Fibroblast of skin of abdomen (primary cell): ENCODE data around the gene CFAP92. TPM values are rescaled to one million over a fixed set of nuclear protein-coding genes. Genes with fewer than 3 reads are reported as not detected.
A peak's percentile ranks its signal among the peaks of the same experiment; 100 is the strongest.

ENCODE experiments used
- DNase-seq: peaks from one replicate; pipeline ENCODE4 v3.0.0-alpha.2; 2013
- polyA plus RNA-seq, 2 experiments: library from polyadenylated mRNA; unstranded; fragments of 120-200 nt; gene quantifications; one replicate each; pipeline ENCODE4 v1.2.1, GENCODE V29; 2013; ENCODE audit not compliant: insufficient read length in 2 of 2

Gene CFAP92
- polyA plus RNA-seq (2013, experiment 1 of 2; ENCODE audit: insufficient read length): 0.24 TPM
- polyA plus RNA-seq (2013, experiment 2 of 2; ENCODE audit: insufficient read length): 0.26 TPM

- peak; percentile 58 for DNase-seq
Observed at GRCh38 chr3:128993461-128994172, at the start of gene CFAP92. CFAP92 (minus strand) TSS chr3:128994076; CDS start chr3:128993304, 772 bp downstream.

- no peak for DNase-seq
Observed at GRCh38 chr3:129040579-129041300, 46.9 kb upstream of the CFAP92 start.

- DNase-seq: no peak
Observed at GRCh38 chr3:129040039-129040336, 46.1 kb upstream of the CFAP92 start.

GRCh38 chr3:129039271-129040038, 45.6 kb upstream of the CFAP92 start:
- no peak for DNase-seq

GRCh38 chr3:129038121-129038855, 44.4 kb upstream of the CFAP92 start:
- DNase-seq: no peak

- DNase-seq: no peak
Observed at GRCh38 chr3:129037093-129037419, 43.2 kb upstream of the CFAP92 start.

GRCh38 chr3:129036222-129037092, 42.6 kb upstream of the CFAP92 start:
- no peak for DNase-seq

GRCh38 chr3:129035360-129036221, 41.7 kb upstream of the CFAP92 start:
- no peak for DNase-seq

- DNase-seq: no peak
Observed at GRCh38 chr3:129034642-129035041, 40.8 kb upstream of the CFAP92 start.

- no peak for DNase-seq
Observed at GRCh38 chr3:129033633-129034321, 39.9 kb upstream of the CFAP92 start.

GRCh38 chr3:129033151-129033550, 39.3 kb upstream of the CFAP92 start:
- no peak for DNase-seq

- DNase-seq: no peak
Observed at GRCh38 chr3:129032716-129033115, 38.8 kb upstream of the CFAP92 start.

- no peak for DNase-seq
Observed at GRCh38 chr3:129031476-129032215, 37.8 kb upstream of the CFAP92 start.

GRCh38 chr3:129030611-129031010, 36.7 kb upstream of the CFAP92 start:
- no peak for DNase-seq

- no peak for DNase-seq
Observed at GRCh38 chr3:129028866-129029265, 35.0 kb upstream of the CFAP92 start.

- no peak for DNase-seq
Observed at GRCh38 chr3:129027544-129027880, 33.6 kb upstream of the CFAP92 start.

GRCh38 chr3:129026728-129027543, 33.1 kb upstream of the CFAP92 start:
- peak; percentile 74 for DNase-seq

GRCh38 chr3:129025691-129026435, 32.0 kb upstream of the CFAP92 start:
- DNase-seq: no peak
